Middle frontal gyrus (tissue), 1 donor: Measurements from ENCODE around the gene IL23R.

ENCODE experiments used
- DNase-seq: peaks from one replicate; pipeline ENCODE4 v3.0.0-alpha.2; 2015; ENCODE audit warnings: low spot score; ENCODE audit errors: extremely low spot score

IL23R gene

DNA sequence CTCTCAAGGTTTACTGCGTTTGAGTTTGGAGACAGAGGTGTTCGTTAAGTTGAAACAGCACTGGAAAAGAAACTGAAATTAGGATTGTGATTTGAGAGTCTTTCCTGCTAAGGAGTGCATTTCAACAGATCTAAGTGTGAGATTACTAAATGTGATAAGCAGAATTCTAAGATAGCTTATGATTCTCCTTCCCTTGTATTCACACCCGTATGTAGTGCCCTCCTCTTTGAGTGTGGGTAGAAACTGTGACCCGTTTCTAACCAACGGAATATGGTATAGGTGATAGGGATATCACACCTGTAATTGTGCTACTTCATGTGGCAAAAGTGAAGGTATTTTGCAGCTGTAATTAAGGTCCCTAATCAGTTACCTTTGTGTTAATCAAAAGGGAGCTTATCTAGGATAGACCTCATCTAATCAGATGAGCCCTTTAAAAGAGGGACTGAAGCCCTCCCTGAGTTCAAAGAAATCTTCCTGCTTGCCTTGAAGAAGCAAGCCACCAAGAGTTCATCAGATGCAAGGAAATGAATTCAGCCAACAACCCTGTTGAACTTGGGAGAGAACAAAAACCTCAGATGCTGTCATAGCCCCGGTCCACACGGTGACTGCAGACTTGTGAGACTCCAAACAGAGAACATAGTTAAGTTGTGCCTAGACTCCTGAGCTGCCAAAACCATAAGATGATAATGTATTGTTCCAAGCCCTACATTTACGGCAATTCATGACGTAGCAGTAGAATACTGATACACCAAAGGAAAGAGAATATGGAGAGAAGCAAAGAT lies 128.8 kb downstream of the IL23R start:
- no peak for DNase-seq

DNA sequence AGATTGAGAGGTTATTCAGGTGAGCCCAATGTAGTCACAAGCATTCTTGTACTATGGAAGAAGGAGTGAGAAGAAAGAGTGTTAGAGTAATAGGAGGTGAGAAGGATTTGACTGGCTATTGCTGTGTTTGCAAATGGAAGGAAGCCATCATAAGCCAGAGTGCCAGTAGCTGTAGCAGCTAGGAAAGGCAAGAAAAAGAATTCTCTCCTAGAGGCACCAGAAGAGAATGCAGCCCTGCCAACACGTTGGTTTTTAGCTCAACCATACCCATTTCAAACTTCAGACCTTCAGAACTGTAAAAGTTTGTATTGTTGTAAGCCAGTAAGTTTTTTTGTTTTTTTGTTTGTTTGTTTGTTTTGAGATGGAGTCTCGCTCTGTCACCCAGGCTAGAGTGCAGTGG lies 132.5 kb downstream of the IL23R start:
- DNase-seq, result no peak

DNA sequence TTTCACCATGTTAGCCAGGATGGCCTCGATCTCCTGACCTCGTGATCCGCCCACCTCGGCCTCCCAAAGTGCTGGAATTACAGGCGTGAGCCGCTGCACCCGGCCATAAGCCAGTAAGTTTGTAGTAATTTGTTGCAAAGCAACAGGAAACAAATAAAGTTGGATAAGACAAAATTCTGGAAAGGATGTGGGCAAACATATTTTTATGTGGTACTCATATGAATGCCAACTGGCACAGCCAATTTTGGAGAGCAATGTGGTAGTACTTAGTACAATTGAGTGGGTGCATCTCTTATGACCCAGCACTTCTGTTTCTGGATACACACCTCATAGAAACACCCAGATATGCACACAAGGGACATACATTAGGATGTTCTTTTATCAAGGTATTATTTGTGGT lies 133.0 kb downstream of the IL23R start:
- no peak for DNase-seq

DNA sequence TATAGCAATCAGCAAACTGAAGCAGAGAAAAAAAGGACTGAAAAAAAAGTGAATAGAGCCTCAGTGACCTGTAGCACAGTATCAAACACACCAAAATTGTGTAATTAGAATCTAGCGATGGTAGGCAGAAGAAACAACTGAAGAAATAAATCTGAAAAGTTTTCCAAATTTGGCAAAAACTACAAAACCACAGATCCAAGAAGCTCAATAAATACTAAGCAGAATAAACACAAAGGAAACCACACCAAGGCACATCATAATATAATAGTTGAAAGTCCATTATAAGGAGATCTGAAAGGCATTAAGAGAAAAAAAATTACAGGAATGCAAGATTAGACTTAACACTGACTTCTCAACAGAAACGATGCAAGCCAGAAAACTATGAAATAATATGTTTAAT lies 134.3 kb downstream of the IL23R start:
- DNase-seq, result no peak

- DNase-seq, result no peak
Measured at GRCh38 chr1:67304023-67304422, 137.8 kb downstream of the IL23R start.

DNA sequence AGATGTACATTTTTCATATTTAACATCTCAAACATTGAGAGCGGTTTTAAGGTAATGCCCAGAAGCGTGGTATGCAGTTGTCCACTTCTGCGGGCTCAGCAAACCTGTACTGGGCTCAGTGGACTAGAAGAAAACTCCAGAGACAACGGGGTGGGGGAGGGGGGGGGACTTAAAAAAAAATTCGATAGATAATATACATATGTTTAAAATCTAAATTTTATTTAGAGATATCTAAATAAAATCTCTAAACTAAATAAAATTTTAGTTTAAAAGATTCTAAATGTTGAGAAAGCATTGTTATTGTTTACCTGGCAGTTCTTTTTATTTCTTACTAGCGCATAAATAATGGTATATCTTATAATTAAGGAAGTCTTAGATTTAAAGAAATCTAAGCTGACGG lies 140.3 kb downstream of the IL23R start:
- DNase-seq, result no peak

DNA sequence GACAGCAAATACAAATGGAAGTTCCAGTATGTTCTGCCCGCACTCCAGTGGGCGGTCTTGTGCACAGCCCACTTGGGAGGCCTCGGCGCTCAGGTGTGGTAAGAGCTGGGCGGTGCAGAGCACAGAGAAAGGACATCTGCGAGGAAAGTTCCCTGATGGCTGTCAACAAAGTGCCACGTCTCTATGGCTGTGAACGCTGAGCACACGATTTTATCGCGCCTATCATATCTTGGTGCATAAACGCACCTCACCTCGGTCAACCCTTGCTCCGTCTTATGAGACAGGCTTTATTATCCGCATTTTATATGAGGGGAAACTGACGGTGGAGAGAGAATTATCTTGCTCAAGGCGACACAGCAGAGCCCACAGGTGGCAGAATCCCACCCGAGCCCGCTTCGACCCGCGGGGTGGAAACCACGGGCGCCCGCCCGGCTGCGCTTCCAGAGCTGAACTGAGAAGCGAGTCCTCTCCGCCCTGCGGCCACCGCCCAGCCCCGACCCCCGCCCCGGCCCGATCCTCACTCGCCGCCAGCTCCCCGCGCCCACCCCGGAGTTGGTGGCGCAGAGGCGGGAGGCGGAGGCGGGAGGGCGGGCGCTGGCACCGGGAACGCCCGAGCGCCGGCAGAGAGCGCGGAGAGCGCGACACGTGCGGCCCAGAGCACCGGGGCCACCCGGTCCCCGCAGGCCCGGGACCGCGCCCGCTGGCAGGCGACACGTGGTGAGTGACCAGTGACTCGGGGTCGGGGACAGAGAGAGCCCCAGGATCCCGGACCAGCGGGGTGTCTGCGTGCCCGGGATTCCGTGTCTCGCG lies 141.2 kb downstream of the IL23R start, which contains the start of gene IL12RB2:
TSS of gene IL12RB2 (plus strand) at position 623 of the 810 bp plus-strand sequence. CDS start 12,496 bp downstream, outside the sequence.
- DNase-seq, result no peak

GRCh38 chr1:67308136-67308535 lies 141.9 kb downstream of the IL23R start:
- DNase-seq, result no peak
